NB4 (cell line): ENCODE results near the gene ADNP.

Experiments used
- CTCF ChIP-seq: IDR thresholded peaks from one replicate; pipeline ENCODE4 v1.5.1; 2012; ENCODE audit warnings: low read depth, low read length
- POLR2A ChIP-seq: IDR thresholded peaks from 2 replicates; pipeline ENCODE4 v1.6.1; 2011; ENCODE audit warnings: mild to moderate bottlenecking; ENCODE audit not compliant: insufficient read length; ENCODE audit errors: extremely low read depth

- TF ChIP-seq CTCF (no peak), POLR2A (no peak)
These were observed 21.8 kb downstream of the ADNP start for GRCh38 chr20:50909413-50909812.
